Stimulated activated effector memory CD8-positive, alpha-beta T cell treated with anti-CD3 and anti-CD28 coated beads, Interleukin-12 subunit alpha, Interleukin-12 subunit beta, amount 100 ng/mL, for 72 hours (primary cell): ENCODE data around the gene PRIMPOL.
A peak's percentile ranks its signal among the peaks of the same experiment; 100 is the strongest.

Experiments used
- ATAC-seq: fragments of 150-1000 bp; cut with Tn5 transposase; 2 replicates; pipeline ENCODE4 v1.10.0; 2021
- DNase-seq, 2 donors: peaks; one replicate each; pipeline ENCODE4 v3.0.0; 2021 to 2022; ENCODE audit warnings: low spot score in 2 of 2
- H3K27ac Mint-ChIP-seq: one replicate; pipeline ENCODE4 v1.8.0; 2022; ENCODE audit warnings: mild to moderate bottlenecking, mixed read lengths
- H3K36me3 Mint-ChIP-seq: one replicate; pipeline ENCODE4 v1.8.0; 2022; ENCODE audit warnings: mild to moderate bottlenecking, mixed read lengths
- H3K4me1 Mint-ChIP-seq: one replicate; pipeline ENCODE4 v1.8.0; 2022; ENCODE audit warnings: mixed read lengths
- H3K4me3 Mint-ChIP-seq: one replicate; pipeline ENCODE4 v1.8.0; 2022; ENCODE audit warnings: mild to moderate bottlenecking, mixed read lengths
- H3K9me3 Mint-ChIP-seq: one replicate; pipeline ENCODE4 v1.8.0; 2022; ENCODE audit warnings: mixed read lengths

The PRIMPOL gene

GRCh38 chr4:184697956-184698355, 48.4 kb downstream of the PRIMPOL start:
- ATAC-seq = no peak
- no peak overlapping the region for H3K27ac Mint-ChIP-seq
- H3K4me3 Mint-ChIP-seq = no peak overlapping the region
- H3K36me3 Mint-ChIP-seq = peaks cover 71% of the 10 kb centered on the region
- no peak for DNase-seq
- no peaks in the 10 kb centered on the region for H3K4me1 Mint-ChIP-seq
- H3K9me3 Mint-ChIP-seq = no peaks in the 10 kb centered on the region

- DNase-seq (no peak), ATAC-seq (no peak)
- Mint-ChIP-seq H3K9me3 (no peaks in the 10 kb centered on the region), H3K4me1 (no peaks in the 10 kb centered on the region), H3K36me3 (peaks cover 59% of the 10 kb centered on the region), H3K4me3 (no peak overlapping the region), H3K27ac (no peak overlapping the region)
Observed at GRCh38 chr4:184699941-184700340, 50.4 kb downstream of the PRIMPOL start.

GRCh38 chr4:184702114-184702513, 52.6 kb downstream of the PRIMPOL start:
- Mint-ChIP-seq H3K4me1 (peaks cover 19% of the 10 kb centered on the region), H3K4me3 (no peak overlapping the region), H3K36me3 (peaks cover 58% of the 10 kb centered on the region), H3K27ac (no peak overlapping the region), H3K9me3 (no peaks in the 10 kb centered on the region)
- ATAC-seq (no peak), DNase-seq (no peak)

- DNase-seq = no peak
- Mint-ChIP-seq H3K27ac (no peak overlapping the region), H3K4me3 (no peak overlapping the region), H3K4me1 (peaks cover 25% of the 10 kb centered on the region), H3K9me3 (no peaks in the 10 kb centered on the region), H3K36me3 (peaks cover 78% of the 10 kb centered on the region)
- peak; percentile 78 for ATAC-seq
Observed at GRCh38 chr4:184705692-184706091, 56.2 kb downstream of the PRIMPOL start.

GRCh38 chr4:184706453-184706852, 56.9 kb downstream of the PRIMPOL start:
- no peak for DNase-seq
- no peak overlapping the region for H3K4me3 Mint-ChIP-seq
- H3K9me3 Mint-ChIP-seq = no peaks in the 10 kb centered on the region
- H3K4me1 Mint-ChIP-seq = peaks cover 25% of the 10 kb centered on the region
- peak overlapping the region; percentile 2 for H3K27ac Mint-ChIP-seq
- peak; percentile 50 for ATAC-seq
- peaks cover 85% of the 10 kb centered on the region for H3K36me3 Mint-ChIP-seq

- DNase-seq (no peak), ATAC-seq (no peak)
- Mint-ChIP-seq H3K4me3 (no peak overlapping the region), H3K9me3 (no peaks in the 10 kb centered on the region), H3K27ac (no peak overlapping the region), H3K4me1 (peaks cover 4% of the 10 kb centered on the region), H3K36me3 (peaks cover 88% of the 10 kb centered on the region)
Observed at GRCh38 chr4:184712322-184712721, 62.8 kb downstream of the PRIMPOL start.

- H3K27ac Mint-ChIP-seq = no peak overlapping the region
- peaks cover 82% of the 10 kb centered on the region for H3K36me3 Mint-ChIP-seq
- ATAC-seq (no peak), DNase-seq (no peak)
- H3K4me1 Mint-ChIP-seq = peaks cover 7% of the 10 kb centered on the region
- H3K4me3 Mint-ChIP-seq = no peak overlapping the region
- no peaks in the 10 kb centered on the region for H3K9me3 Mint-ChIP-seq
Observed at GRCh38 chr4:184713887-184714286, 64.3 kb downstream of the PRIMPOL start.

- no peak overlapping the region for H3K27ac Mint-ChIP-seq
- no peak for DNase-seq
- H3K4me3 Mint-ChIP-seq = no peak overlapping the region
Observed at GRCh38 chr4:184715526-184715925, 66.0 kb downstream of the PRIMPOL start.

GRCh38 chr4:184719407-184719806, 69.9 kb downstream of the PRIMPOL start:
- no peak for DNase-seq
- H3K36me3 Mint-ChIP-seq = peaks cover 93% of the 10 kb centered on the region
- H3K27ac Mint-ChIP-seq = no peak overlapping the region
- no peak for ATAC-seq
- no peak overlapping the region for H3K4me3 Mint-ChIP-seq
- H3K4me1 Mint-ChIP-seq = peaks cover 14% of the 10 kb centered on the region
- H3K9me3 Mint-ChIP-seq = peaks cover 13% of the 10 kb centered on the region

More at GRCh38 chr4:184715526-184715925, 66.0 kb downstream of the PRIMPOL start:
- H3K4me1 Mint-ChIP-seq = peaks cover 8% of the 10 kb centered on the region
- peaks cover 5% of the 10 kb centered on the region for H3K9me3 Mint-ChIP-seq
- ATAC-seq = no peak
- peaks cover 81% of the 10 kb centered on the region for H3K36me3 Mint-ChIP-seq

GRCh38 chr4:184721254-184721653, 71.7 kb downstream of the PRIMPOL start:
- H3K9me3 Mint-ChIP-seq = peaks cover 13% of the 10 kb centered on the region
- H3K36me3 Mint-ChIP-seq = peaks cover 91% of the 10 kb centered on the region
- H3K27ac Mint-ChIP-seq = no peak overlapping the region
- no peak overlapping the region for H3K4me3 Mint-ChIP-seq
- peaks cover 18% of the 10 kb centered on the region for H3K4me1 Mint-ChIP-seq
- DNase-seq (no peak), ATAC-seq (no peak)

- DNase-seq (no peak), ATAC-seq (peak; percentile 51)
- Mint-ChIP-seq H3K36me3 (peaks cover 94% of the 10 kb centered on the region), H3K4me3 (no peak overlapping the region), H3K27ac (no peak overlapping the region), H3K9me3 (peaks cover 13% of the 10 kb centered on the region), H3K4me1 (peaks cover 21% of the 10 kb centered on the region)
Observed at GRCh38 chr4:184722798-184723197, 73.3 kb downstream of the PRIMPOL start.

GRCh38 chr4:184727430-184727829, 77.9 kb downstream of the PRIMPOL start:
- no peak for ATAC-seq
- Mint-ChIP-seq H3K4me1 (peaks cover 23% of the 10 kb centered on the region), H3K27ac (no peak overlapping the region), H3K36me3 (peaks cover 93% of the 10 kb centered on the region), H3K9me3 (no peaks in the 10 kb centered on the region), H3K4me3 (no peak overlapping the region)
- no peak for DNase-seq

GRCh38 chr4:184728858-184729257, 79.3 kb downstream of the PRIMPOL start:
- Mint-ChIP-seq H3K4me1 (peaks cover 25% of the 10 kb centered on the region), H3K4me3 (no peak overlapping the region), H3K9me3 (no peaks in the 10 kb centered on the region), H3K36me3 (peaks cover 93% of the 10 kb centered on the region), H3K27ac (no peak overlapping the region)
- ATAC-seq (no peak), DNase-seq (no peak)

GRCh38 chr4:184729946-184730345, 80.4 kb downstream of the PRIMPOL start:
- no peaks in the 10 kb centered on the region for H3K9me3 Mint-ChIP-seq
- ATAC-seq = no peak
- H3K27ac Mint-ChIP-seq = no peak overlapping the region

GRCh38 chr4:184731056-184731455, 81.5 kb downstream of the PRIMPOL start:
- no peaks in the 10 kb centered on the region for H3K9me3 Mint-ChIP-seq
- H3K36me3 Mint-ChIP-seq = peaks cover 80% of the 10 kb centered on the region
- ATAC-seq = no peak
- H3K27ac Mint-ChIP-seq = no peak overlapping the region
- H3K4me3 Mint-ChIP-seq = no peak overlapping the region
- peaks cover 22% of the 10 kb centered on the region for H3K4me1 Mint-ChIP-seq
- no peak for DNase-seq

More at GRCh38 chr4:184729946-184730345, 80.4 kb downstream of the PRIMPOL start:
- Mint-ChIP-seq H3K36me3 (peaks cover 89% of the 10 kb centered on the region), H3K4me1 (peaks cover 25% of the 10 kb centered on the region), H3K4me3 (no peak overlapping the region)
- DNase-seq = no peak

GRCh38 chr4:184732126-184732525, 82.6 kb downstream of the PRIMPOL start:
- Mint-ChIP-seq H3K9me3 (no peaks in the 10 kb centered on the region), H3K36me3 (peaks cover 70% of the 10 kb centered on the region), H3K27ac (peak overlapping the region; percentile 76)

More at GRCh38 chr4:184732126-184732525, 82.6 kb downstream of the PRIMPOL start:
- DNase-seq = no peak
- peaks cover 18% of the 10 kb centered on the region for H3K4me1 Mint-ChIP-seq
- H3K4me3 Mint-ChIP-seq = peak overlapping the region; percentile 94
- no peak for ATAC-seq
